ENCODE results near the gene RAI1. TPM values are rescaled to one million over a fixed set of nuclear protein-coding genes. Genes with fewer than 3 reads are reported as not detected.

The RAI1 gene
- total and polyA plus RNA-seq, 2 experiments from 2014 or later, result 0.87 to 0.89 TPM

DNA sequence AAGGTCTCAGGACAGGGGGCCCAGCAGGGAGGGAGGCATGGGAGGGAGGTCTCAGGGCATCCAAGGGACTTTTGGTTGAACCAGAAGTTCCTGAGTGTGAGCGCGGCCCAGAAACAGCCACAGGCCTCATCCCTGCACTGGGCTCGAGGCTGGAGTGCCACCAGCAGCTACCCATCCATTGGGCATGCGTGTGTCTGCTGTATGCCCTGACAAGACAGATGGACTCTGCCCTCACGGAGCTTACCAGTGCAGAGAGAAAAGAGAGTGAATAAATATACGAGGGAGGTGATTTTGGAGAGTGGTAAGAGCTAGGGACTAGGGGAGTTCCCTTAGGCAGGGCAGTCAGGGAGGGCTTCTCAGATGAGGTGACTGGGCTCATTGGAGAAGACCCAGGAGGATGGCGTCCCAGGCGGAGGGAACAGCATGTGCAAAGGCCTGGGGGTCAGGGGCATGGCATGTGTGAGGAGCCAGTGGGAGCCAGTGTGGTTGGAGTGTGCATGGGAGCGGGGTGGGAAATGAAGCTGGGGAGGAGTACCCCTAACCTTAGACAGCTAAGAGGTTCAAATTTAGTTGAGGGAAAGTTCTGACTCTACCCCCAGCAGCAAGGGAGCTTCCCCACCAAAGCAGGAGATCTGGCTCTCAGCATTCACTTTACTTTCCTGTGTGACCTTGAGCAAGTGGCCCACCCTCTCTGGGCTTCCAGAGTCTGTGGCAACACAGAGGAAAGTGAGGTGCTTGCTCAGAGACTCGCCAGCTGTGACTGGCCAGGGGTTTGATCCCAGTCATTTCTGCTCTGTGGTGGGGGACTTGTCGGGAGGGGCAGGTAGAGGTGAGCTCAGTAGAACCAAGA lies 80.9 kb downstream of the RAI1 start:
- no peak for DNase-seq (ENCODE audit: low spot score)
- no peak overlapping the region for H3K4me3 Mint-ChIP-seq
- Histone ChIP-seq H3K4me2 (no peak overlapping the region), H3K27ac (ENCODE audit: low read depth) (no peak overlapping the region), H4K20me1 (replicated peaks; ENCODE audit: insufficient read depth) (no peaks in the 10 kb centered on the region), H3K9me2 (ENCODE audit: insufficient read depth) (no peaks in the 10 kb centered on the region), H3K36me3 (ENCODE audit: insufficient read depth) (no peaks in the 10 kb centered on the region), H3K27me3 (ENCODE audit: insufficient read depth) (no peaks in the 10 kb centered on the region), H2AFZ (no peak overlapping the region), H3K4me3 (no peak overlapping the region), H3K79me2 (replicated peaks; ENCODE audit: insufficient read depth) (no peaks in the 10 kb centered on the region), H3F3A (replicated peaks; ENCODE audit: low read depth) (no peaks in the 10 kb centered on the region), H3K4me1 (ENCODE audit: insufficient read depth) (no peaks in the 10 kb centered on the region)
- H3K4me1 Mint-ChIP-seq, result peaks cover 16% of the 10 kb centered on the region
- H3K27ac Mint-ChIP-seq, result no peak overlapping the region
- no peaks in the 10 kb centered on the region; the same call in 2 of the 3 replicates for H3K9me3 Mint-ChIP-seq
- no peaks in the 10 kb centered on the region for H3K36me3 Mint-ChIP-seq (ENCODE audit: low read depth)
- H3K27me3 Mint-ChIP-seq (ENCODE audit: insufficient read depth, low read depth, poor library complexity), result peaks cover 11% of the 10 kb centered on the region
- ATAC-seq, result no peak
- TF ChIP-seq CREB1 (CRISPR knock-in tag; IDR thresholded peaks at IDR 0.05; ENCODE audit: low read depth) (no peak), POLR2AphosphoS5 (IDR thresholded peaks at IDR 0.05; ENCODE audit: low read depth) (no peak), ZNF114 (CRISPR knock-in tag; IDR thresholded peaks at IDR 0.05) (no peak), EZH2 (IDR thresholded peaks at IDR 0.05; ENCODE audit: low read depth, unreplicated experiment) (no peak), JUNB (IDR thresholded peaks at IDR 0.05; ENCODE audit: unreplicated experiment) (no peak), NANOG (IDR thresholded peaks at IDR 0.05; ENCODE audit: borderline replicate concordance) (no peak)
- TF ChIP-seq, protein P1, sequence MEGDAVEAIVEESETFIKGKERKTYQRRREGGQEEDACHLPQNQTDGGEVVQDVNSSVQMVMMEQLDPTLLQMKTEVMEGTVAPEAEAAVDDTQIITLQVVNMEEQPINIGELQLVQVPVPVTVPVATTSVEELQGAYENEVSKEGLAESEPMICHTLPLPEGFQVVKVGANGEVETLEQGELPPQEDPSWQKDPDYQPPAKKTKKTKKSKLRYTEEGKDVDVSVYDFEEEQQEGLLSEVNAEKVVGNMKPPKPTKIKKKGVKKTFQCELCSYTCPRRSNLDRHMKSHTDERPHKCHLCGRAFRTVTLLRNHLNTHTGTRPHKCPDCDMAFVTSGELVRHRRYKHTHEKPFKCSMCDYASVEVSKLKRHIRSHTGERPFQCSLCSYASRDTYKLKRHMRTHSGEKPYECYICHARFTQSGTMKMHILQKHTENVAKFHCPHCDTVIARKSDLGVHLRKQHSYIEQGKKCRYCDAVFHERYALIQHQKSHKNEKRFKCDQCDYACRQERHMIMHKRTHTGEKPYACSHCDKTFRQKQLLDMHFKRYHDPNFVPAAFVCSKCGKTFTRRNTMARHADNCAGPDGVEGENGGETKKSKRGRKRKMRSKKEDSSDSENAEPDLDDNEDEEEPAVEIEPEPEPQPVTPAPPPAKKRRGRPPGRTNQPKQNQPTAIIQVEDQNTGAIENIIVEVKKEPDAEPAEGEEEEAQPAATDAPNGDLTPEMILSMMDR (conservative IDR thresholded peaks at IDR 0.05; ENCODE audit: low read depth in 2 of 2), result no peak
- TF ChIP-seq, protein P2, sequence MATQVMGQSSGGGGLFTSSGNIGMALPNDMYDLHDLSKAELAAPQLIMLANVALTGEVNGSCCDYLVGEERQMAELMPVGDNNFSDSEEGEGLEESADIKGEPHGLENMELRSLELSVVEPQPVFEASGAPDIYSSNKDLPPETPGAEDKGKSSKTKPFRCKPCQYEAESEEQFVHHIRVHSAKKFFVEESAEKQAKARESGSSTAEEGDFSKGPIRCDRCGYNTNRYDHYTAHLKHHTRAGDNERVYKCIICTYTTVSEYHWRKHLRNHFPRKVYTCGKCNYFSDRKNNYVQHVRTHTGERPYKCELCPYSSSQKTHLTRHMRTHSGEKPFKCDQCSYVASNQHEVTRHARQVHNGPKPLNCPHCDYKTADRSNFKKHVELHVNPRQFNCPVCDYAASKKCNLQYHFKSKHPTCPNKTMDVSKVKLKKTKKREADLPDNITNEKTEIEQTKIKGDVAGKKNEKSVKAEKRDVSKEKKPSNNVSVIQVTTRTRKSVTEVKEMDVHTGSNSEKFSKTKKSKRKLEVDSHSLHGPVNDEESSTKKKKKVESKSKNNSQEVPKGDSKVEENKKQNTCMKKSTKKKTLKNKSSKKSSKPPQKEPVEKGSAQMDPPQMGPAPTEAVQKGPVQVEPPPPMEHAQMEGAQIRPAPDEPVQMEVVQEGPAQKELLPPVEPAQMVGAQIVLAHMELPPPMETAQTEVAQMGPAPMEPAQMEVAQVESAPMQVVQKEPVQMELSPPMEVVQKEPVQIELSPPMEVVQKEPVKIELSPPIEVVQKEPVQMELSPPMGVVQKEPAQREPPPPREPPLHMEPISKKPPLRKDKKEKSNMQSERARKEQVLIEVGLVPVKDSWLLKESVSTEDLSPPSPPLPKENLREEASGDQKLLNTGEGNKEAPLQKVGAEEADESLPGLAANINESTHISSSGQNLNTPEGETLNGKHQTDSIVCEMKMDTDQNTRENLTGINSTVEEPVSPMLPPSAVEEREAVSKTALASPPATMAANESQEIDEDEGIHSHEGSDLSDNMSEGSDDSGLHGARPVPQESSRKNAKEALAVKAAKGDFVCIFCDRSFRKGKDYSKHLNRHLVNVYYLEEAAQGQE (IDR thresholded peaks at IDR 0.05; ENCODE audit: unreplicated experiment), result no peak
- TF ChIP-seq, protein P3, sequence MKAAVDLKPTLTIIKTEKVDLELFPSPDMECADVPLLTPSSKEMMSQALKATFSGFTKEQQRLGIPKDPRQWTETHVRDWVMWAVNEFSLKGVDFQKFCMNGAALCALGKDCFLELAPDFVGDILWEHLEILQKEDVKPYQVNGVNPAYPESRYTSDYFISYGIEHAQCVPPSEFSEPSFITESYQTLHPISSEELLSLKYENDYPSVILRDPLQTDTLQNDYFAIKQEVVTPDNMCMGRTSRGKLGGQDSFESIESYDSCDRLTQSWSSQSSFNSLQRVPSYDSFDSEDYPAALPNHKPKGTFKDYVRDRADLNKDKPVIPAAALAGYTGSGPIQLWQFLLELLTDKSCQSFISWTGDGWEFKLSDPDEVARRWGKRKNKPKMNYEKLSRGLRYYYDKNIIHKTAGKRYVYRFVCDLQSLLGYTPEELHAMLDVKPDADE (IDR thresholded peaks at IDR 0.05), result no peak

All from GM23338 (cell line).